Tongue (tissue), 2 donors: ENCODE data around the gene EXT2. TPM values are rescaled to one million over a fixed set of nuclear protein-coding genes. Genes with fewer than 3 reads are reported as not detected.

Source experiments
- DNase-seq: peaks from one replicate; pipeline ENCODE4 v3.0.0-alpha.2; 2015
- total RNA-seq: library from RNA; depleted of rRNA; stranded (reverse); fragments of >200 nt; gene quantifications from one replicate; pipeline ENCODE4 v1.2.3, GENCODE V29; 2014

Gene EXT2
- total RNA-seq, 1 donor from 2014 or later: 79.5 TPM

DNA sequence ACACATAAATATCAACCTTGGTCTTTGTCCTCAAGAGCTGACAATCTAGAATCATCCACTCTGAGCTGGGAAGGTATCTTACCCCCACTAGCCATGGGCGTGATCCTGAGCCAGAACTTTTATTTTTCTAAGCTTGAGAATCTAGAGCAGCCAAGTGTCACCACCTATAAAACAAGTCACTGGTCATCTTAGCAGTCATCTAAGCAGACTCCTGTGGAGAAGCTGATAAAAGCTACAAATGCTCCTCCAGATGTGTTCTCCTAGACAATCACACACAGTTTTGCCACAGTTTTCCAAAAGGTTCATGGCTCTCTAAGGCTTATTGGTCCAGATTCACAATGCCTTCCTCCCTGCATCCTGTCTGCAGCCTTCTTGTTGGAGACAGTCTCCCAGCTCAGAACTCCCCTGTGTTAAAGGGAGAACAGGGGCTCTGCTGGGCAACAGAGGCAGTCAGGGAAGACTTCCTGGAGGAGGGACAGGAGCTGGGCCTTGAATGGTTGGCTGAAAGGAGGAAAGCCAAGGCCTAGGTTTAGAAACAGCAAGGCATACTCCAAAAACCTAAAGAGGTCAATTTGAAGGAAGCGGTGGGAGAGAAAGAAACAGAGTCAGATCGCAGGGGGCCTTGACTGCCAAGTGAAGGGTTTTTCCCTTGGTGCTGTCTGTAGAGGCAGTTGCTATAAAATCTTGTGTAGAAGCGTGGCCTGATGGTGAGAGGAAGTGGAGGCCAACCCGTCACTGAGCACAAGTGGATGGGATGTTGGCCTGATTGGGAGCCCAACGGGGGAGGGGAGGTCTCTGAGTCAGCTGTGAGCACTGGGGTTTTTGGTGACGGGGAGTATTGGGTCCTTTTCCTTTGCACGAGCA, 172.5 kb downstream of the EXT2 start:
- no peak for DNase-seq

DNA sequence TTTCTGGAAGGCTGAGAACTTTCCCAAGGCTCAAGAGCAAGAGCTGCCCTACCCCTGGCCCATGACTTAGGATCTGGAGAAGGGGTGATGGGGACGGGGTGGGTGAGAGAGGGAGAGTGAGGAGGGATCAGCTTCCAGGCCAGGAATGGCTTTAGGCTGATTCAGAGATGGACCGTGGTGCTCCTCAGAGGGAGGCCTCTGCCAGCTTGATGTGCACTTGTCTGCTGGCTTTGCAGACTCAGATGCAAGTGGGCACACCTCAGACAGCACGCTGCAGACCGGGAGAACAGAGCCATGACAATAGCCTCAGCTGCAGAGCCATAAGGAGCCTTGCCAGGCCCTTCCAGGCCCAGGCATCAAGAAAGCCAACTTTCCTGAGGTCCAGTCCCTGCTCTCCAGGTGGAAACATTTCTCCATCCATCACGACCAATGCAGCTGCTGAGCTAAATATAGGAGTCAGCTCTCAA, 173.2 kb downstream of the EXT2 start:
- DNase-seq: no peak

DNA sequence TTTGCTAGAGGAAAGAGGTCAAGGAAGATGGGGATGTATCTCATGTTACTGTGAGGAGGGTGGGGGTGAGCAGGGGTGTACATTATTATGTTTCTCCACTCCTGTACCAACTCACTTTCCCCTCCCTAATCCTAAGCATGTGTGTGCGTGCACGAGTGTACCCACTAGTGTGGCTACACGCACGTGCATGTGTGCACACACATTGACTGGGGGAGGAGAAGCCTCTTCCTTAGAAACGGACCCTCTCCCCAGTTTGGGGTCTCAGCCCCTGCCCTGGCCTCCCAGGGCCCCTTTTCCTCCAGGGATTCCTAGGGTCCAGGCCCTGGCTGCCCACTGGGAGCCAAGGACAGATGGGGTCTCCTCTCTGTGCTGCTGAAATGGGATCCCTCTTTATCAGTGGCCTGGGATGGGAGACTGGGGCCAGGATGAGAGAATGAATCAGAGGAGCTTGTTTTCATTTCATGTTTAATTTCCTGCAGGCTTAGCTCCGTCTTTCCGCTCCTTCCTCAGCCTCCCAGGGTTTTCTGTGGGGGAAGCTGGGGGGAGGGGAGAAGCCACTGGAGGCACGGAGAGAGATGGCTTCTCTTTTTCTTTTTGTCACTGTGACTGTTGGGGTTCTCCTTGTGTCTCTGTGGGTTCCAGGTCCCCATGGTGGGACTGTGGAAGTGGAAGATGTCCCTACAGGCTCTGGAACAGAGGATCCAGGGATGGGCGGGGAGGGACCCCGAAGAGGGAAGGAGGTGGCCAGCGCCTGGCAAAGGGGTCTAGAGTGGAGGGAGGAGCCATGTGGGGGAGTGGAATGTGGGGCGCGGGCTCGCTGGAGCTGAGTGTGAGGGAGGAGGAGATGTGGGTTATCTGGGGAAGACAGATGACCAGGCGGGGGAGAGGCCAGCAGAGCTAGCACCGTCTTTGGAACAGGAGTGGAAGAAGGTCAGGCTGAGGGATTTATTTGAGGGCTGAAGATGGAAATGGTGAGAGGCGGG, 174.2 kb downstream of the EXT2 start:
- no peak for DNase-seq

DNA sequence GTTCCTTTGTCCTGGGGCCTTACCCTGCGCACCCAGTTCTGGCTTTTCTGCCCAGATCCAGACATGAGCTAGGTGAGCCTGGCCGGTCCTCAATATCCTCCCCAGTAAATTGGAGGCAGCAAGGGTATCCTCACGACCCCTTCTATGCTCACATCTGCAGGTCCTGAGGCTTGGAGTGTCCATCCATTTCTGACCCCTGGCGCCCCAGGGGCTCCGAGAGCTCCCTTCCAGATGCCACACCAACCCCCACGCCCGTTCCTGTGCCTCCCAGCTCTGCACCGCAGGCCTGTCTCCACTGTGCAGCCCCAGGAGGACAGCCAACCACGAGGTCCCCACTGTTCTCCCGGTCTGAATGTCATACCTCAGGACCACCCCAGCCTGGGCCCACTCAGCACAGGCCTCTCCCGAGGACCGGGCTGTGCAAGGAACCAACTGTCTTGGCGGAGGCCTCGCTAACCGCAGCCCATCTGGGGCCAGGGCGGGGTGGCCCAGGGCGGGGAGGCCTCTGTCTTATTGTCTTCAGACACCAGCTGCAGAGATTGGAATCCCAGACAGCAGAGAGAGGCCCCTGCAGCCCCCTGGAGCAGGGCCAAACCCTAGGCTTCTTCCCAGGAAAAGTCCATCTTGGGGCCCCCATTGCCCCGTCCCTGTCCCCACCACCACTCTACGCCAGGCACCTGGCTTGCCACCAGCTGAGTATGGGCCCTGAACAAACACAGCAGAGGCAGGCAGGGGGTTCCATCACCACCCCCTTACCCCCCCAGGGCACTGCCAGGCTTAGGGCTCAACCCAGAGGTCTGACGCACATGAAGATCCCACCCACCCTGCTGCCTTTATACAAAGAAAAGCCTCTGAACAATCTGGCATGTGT, 175.2 kb downstream of the EXT2 start:
- peak; percentile 77 for DNase-seq

DNA sequence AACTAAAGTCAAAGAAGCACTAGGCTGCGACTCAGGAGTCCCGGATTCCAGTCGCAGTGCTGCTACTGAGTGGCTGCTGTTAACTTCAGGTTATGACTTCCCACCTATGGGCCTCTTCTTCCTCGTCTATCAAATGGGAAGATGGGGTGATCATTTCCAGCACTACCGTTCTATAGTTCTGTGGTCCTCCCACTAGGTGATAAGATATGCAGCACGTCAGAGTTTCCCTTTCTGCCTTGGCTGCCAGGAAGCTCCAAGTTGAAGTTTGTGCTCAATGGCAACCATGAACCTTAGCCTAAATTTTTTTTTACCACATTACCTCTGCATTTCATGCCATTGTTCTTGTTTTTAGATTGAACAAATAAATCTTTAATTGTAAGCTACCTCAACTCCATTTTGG, 175.8 kb downstream of the EXT2 start:
- DNase-seq: no peak

DNA sequence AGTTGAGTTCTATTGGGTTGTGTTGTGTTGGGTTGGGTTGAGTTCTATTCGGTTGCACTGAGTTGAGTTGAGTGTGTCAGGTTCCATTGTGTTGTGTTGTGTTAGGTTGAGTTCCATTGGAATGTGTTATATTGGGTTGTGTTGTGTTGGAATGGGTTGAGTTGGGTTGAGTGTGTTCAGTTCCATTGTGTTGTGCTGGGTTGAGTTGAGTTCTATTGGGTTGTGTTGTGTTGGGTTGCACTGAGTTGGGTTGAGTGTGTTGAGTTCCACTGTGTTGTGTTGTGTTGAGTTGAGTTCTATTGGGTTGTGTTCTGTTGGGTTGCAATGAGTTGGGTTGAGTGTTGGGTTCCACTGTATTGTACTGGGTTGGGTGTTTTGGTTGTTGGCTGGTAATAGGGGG, 178.9 kb downstream of the EXT2 start:
- DNase-seq: no peak

DNA sequence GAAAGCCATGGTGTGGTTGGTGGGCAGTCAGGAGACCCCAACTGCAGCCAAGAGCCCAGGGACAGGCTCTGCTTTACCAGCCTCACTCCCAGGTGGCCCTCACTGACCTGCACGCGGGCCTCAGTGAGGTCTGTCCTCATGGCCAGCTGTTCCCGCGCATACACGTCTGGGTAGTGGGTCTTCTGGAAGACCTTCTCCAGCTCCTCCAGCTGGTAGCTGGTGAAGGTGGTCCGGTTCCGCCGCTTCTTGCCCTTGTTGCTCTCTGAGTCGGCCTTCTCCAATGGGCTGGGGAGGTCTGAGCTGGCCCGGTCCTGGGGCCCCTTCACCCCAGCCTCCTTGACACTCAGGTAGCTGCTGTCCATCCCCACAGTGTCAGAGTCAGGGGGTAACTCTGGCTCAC, 179.8 kb downstream of the EXT2 start:
- no peak for DNase-seq

DNA sequence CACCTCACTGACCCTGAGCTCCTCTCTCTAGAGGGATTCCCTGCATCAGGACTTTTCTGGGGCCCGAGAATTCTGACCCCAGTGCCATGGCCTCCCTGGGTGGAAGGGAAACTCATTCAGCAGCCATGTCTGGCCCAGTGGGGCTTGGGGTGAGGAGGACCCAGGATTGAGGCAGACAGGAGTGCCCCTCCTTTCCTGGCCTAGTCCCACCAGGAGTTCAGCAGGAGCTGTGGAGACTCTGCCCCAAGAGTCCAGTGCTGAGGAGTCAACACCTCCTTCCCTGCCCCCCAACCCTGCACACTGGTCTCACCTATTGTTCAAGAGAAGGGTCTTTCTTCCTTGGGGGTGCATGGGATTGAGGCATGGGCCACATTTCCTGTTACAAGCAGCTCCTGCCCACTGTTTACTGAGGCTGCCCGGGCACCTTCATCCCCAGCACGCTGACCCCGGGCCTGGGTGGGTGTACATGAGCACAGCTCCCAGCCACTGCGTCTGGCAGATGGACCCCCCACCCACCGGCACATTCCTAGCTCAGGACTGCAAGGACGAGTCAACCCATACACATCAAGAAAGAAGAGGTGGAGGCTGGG, 180.6 kb downstream of the EXT2 start:
- no peak for DNase-seq

DNA sequence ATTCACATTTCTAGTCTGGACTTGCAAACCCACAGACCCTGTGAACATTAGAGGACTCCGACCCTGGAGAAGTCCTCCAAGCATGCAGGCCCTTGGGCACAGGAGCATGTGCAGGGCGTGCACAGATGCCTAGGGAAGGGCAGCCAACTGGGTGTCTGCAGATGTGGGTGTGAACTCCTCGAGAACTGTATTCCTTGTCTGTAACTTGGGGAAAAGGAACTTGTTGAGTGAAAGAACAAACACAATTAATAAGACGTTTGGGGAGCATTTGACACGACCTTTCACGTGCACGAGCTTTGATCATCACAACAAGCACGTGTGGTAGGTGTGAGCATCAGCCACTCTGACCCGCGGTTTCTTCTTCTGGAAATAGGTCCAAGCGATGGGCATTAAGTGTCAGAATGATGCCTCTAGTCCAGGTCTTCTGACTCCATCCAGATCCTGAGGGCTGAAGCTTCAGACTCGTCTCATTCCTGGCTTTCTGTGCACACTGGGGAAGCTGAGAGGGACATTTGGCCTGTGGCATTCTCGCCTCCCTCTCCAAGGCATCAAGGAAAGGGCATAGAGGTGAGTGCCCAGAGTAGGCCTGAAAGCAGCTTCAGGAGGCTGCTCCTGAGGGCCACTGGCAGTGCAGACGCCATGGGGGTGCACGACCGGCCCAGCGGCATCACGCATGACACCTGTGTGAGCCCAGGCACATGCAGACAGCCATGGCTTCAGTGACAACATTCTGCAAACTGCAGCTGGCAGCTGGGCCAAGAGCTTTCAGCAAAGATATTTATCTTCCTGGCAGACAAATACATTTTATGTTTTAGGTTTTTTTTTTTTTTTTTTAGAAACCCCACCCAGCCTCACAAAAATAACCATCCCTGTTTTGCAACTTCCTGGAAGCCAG, 182.0 kb downstream of the EXT2 start:
- peak; percentile 38 for DNase-seq

DNA sequence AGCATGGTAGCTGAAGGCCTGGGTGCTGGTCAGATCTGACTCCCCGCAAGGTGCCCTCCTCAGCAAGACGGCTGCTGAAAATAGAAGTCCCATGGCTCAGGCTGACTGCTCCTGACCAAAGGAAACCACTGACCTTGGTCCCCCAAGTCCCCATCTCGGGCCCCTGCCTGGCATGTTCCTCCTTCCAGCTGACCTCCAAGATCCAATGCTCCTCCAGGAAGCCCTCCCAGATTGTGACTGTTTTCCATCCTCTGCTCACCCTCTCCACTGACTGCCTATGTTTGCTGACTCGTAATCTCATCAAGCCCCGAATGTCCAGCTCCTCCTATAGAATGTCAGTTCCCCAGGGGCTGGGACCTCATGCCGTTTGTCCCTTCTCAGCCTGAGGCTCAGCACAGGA, 184.0 kb downstream of the EXT2 start:
- DNase-seq: no peak

DNA sequence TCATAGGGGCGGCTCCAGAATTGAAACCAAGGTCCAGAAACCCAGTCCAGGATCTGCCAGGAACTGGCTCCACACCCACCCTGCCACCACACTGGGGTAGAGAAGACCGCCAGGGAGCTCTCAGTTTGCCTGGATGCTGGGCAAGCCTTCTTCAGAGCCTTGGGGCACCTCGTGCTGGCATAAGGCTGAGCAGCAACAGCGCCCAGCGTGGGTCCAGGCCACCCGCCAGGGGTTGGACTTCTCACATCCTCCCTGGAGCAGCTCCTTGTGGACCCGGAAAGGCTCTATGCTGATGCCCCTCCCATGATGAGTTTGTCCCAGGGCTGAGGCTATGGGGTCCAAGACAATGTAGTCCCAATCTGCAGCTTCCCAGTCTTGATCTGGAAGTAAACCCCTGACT, 184.8 kb downstream of the EXT2 start:
- no peak for DNase-seq

DNA sequence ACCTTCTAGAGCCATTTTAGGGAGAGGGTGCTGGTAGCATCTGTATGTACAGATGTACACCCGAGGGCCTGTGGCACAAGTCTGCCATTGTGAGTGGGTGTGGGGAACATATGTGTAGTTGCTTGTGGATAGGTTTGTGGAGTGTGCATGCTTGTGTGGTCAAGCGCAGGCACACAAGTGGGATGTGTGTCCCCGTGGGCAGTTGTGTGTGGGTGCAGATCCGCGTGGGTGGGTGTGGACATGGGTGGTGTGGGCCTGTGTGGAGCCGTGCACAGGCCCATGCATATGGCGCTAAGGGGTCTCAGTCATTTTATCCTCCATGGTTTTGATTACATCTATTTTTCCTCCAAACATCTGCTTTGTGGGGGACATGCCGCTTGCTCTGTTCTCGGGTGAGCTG, 185.7 kb downstream of the EXT2 start:
- no peak for DNase-seq

DNA sequence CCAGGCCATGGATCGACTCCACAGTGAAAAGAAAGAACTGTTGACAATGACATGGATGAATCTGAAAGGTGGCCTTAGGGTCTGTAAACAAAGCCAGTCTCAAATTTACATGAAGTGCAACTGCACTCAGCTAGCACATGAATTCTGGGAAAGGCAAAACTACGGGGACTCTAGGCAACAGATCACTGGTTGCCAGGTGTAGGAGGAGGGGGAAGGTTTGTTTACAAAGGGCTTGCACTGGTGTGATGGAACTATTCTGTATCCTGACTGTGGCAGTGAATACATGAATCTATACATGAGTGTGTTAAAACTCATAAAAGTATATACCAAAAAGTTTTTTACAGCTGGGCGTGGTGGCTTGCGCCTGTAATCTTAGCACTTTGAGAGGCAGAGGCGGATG, 187.1 kb downstream of the EXT2 start:
- DNase-seq: no peak

DNA sequence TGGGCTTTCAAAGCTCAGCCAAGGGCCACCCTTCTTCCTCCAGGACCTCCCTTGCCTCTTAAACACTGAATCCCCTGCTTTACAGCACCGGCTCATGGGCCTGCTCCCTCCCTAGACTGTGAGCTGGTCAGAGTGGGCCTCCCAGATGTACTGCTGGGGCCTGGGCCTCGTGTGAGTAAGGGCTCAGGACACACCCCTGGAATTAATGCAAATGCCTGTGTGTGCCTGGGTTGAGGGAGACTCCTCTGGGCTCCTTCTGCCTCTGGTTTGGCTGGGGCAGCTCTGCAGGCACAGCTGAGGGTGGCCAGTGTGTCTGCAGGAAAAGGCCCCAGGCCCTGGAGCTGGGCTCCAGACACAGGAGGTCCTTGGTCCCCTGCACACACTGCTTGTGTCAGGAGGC, 190.3 kb downstream of the EXT2 start:
- DNase-seq: no peak

DNA sequence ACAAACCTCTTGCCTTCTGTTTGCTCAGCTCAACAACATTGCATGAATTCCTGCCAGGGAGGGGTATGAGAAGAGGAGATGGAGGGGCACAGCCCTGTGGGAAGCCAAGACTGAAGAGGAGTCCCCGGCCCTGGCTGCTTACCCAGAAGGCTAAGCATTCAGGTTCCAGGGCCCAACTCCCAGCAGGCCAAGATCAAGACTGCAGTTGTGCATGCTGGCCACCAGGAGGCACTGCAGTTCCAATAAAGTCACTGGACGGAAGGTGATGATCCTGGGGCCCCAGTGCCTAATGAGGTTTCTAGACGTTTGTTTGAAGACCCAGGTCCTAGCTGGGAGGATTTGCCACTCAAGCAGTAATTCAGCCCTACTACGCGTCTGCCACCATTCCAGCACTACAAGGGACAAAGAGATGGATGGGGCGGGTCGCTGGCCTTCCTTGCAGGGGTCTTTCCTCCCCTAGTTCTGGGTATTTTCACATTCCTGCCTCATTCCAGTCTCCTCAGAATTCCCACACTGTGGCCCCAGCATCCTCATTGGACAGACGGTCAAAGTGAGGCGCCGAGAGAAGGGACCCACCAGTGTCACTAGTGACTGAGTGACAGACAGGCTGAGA, 190.9 kb downstream of the EXT2 start:
- DNase-seq: peak; percentile 71

DNA sequence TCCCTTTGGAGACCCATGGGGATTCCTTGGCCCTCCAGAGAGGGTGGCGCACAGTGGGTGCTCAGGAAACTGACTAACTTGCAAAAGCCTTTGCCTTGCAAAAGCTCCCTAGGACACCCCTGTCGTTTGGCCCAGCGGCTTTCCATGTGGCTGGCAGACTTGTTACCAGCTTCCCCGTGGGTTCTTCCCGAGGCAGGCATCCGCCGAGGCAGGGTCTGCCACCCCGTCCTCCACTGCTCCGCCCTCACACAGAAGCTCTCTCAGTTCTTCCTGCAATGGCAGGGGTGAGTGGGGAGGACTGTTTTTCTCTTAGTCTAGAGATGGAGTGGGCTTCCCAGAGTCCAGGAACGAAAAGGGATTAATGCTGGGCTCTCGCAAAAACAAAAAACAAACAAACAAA, 191.4 kb downstream of the EXT2 start:
- DNase-seq: no peak

DNA sequence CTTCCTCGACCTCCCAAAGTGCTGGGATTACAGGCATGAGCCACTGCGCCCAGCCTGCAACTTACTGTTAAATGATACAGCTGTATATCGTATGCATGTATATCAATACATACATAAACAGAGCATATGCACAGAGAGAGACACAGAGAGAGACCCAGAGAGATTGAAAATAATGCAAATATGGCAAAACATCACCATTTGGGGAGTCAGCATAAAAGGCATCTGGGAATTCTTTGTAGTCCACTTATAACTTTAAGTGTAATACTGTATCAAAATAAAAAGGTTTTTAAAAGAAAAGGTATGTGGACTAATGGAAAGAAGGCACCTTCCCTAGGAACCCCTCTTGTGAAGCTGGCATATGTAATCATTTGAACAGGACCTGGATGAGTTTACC, 192.7 kb downstream of the EXT2 start:
- no peak for DNase-seq

DNA sequence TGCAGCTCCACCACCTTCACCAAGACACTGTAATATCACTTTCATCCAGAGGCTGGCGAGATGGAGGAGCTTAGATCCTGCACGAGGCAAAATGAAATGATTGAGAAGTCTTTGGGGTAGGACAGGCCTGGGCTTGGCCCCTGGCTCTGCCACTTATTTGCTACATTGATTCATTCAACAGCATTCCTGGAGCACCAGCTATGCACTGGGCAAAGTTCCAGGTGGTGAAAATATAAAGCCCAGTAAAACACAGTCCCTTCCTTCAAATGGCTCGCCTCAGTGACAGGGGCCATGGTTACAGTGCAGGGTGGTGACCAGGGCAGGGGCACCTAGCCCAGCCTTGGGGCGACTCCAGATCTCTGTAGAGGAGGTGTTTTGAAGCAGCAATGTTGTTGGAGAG, 194.7 kb downstream of the EXT2 start:
- no peak for DNase-seq
